HG02571 (cell line): ENCODE data around the gene PCDHGB7.
"Not testable (repeated sequence)": the region's sequence is repeated elsewhere in the genome, so short reads cannot be mapped to it uniquely, and the experiment has no call there.

Experiments
- ATAC-seq: cut with Tn5 transposase; IDR thresholded peaks from one replicate; pipeline ENCODE4 v1.9.1; 2021; ENCODE audit warnings: mild to moderate bottlenecking, moderate library complexity; ENCODE audit not compliant: unreplicated experiment

Gene PCDHGB7

DNA sequence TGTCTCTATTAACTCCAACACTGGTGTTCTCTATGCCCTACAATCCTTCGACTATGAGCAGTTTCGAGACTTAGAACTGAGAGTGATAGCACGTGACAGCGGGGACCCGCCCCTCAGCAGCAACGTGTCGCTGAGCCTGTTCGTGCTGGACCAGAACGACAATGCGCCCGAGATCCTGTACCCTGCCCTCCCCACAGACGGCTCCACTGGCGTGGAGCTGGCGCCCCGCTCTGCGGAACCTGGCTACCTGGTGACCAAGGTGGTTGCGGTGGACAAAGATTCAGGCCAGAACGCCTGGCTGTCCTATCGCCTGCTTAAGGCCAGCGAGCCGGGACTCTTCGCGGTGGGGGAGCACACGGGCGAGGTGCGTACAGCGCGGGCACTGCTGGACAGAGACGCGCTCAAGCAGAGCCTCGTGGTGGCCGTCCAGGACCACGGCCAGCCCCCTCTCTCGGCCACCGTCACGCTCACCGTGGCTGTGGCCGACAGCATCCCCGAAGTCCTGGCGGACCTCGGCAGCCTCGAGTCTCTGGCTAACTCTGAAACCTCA, 5.3 kb downstream of the PCDHGB7 start:
- no peak for ATAC-seq

DNA sequence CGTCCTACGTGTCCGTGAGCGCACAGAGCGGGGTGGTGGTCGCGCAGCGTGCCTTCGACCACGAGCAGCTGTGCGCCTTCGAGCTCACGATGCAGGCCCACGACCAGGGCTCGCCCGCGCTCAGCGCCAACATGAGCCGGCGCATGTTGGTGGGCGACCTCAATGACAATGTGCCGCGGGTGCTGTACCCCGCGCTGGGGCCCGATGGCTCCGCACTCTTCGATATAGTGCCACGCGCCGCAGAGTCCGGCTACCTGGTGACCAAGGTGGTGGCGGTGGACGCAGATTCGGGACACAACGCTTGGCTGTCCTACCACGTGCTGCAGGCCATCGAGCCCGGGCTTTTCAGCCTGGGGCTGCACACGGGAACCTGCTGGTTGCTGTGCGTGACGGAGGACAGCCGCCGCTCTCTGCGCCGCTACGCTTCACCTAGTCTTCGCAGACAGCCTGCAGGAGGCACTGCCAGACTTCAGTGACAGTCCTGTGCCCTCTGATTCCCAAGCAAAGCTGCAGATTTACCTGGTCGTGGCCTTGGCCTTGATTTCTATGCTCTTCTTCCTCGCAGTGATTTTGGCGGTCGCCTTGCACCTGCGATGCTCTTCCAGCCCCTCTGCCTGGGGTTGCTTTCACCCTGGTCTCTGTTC, 10.4 kb downstream of the PCDHGB7 start:
- ATAC-seq = no peak

DNA sequence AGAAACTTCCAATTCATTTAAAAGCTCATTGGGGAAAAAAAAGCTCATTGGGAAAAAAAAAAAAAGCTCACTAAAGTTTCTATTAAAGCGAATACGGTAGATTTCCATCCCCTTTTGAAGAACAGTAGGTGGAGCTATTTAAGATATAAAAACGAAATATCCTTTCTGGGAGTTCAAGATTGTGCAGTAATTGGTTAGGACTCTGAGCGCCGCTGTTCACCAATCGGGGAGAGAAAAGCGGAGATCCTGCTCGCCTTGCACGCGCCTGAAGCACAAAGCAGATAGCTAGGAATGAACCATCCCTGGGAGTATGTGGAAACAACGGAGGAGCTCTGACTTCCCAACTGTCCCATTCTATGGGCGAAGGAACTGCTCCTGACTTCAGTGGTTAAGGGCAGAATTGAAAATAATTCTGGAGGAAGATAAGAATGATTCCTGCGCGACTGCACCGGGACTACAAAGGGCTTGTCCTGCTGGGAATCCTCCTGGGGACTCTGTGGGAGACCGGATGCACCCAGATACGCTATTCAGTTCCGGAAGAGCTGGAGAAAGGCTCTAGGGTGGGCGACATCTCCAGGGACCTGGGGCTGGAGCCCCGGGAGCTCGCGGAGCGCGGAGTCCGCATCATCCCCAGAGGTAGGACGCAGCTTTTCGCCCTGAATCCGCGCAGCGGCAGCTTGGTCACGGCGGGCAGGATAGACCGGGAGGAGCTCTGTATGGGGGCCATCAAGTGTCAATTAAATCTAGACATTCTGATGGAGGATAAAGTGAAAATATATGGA, 13.0 kb downstream of the PCDHGB7 start, which contains the start of gene PCDHGA12:
Gene PCDHGA12, plus strand, starts transcription at position 176 of the 782 bp plus-strand sequence. Its CDS starts 253 bp downstream, at position 429.
- ATAC-seq = no peak

DNA sequence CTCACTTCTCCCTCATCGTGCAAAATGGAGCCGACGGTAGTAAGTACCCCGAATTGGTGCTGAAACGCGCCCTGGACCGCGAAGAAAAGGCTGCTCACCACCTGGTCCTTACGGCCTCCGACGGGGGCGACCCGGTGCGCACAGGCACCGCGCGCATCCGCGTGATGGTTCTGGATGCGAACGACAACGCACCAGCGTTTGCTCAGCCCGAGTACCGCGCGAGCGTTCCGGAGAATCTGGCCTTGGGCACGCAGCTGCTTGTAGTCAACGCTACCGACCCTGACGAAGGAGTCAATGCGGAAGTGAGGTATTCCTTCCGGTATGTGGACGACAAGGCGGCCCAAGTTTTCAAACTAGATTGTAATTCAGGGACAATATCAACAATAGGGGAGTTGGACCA, 13.8 kb downstream of the PCDHGB7 start:
- ATAC-seq = no peak

DNA sequence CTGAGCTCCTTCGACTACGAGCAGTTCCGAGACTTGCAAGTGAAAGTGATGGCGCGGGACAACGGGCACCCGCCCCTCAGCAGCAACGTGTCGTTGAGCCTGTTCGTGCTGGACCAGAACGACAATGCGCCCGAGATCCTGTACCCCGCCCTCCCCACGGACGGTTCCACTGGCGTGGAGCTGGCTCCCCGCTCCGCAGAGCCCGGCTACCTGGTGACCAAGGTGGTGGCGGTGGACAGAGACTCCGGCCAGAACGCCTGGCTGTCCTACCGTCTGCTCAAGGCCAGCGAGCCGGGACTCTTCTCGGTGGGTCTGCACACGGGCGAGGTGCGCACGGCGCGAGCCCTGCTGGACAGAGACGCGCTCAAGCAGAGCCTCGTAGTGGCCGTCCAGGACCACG, 14.8 kb downstream of the PCDHGB7 start:
- not testable (repeated sequence) for ATAC-seq

DNA sequence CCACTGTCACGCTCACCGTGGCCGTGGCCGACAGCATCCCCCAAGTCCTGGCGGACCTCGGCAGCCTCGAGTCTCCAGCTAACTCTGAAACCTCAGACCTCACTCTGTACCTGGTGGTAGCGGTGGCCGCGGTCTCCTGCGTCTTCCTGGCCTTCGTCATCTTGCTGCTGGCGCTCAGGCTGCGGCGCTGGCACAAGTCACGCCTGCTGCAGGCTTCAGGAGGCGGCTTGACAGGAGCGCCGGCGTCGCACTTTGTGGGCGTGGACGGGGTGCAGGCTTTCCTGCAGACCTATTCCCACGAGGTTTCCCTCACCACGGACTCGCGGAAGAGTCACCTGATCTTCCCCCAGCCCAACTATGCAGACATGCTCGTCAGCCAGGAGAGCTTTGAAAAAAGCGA, 15.2 kb downstream of the PCDHGB7 start:
- ATAC-seq = not testable (repeated sequence)

DNA sequence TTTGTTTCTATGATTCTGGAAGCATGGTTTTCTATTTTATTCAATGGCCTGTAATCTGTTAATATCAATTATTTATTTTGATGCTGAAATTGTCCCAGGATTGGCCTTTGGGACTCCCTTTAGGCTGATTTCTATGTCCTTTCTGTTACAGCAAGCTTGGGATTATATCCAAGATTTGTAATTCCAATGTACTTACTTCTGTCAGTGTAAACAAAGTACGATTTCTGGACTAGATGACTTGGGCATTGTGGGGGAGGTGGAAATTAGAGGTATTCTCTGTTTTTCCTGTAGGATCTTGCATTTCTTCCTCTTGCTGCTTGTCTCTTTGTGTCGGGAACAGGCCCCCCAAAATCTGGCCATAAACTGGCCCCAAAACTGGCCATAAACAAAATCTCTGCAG, 16.5 kb downstream of the PCDHGB7 start:
- ATAC-seq = no peak

DNA sequence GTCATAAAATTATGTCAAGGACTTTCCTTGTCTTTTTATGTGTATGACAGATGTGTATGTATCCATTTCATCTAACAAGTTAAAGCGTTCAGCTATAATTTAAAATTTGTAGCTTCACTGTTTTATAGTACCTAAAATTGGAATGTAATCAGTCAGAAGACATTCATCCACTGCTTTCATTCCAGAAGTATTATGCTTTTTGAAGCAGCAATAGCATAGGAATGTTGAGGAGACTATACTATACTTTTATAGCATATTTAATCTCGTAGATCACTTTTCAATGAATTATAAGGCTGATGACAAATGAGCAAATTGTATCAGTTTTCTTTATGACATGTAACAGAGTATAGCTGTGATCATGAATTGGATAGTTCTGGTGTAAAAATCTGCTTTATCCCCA, 19.7 kb downstream of the PCDHGB7 start:
- no peak for ATAC-seq

DNA sequence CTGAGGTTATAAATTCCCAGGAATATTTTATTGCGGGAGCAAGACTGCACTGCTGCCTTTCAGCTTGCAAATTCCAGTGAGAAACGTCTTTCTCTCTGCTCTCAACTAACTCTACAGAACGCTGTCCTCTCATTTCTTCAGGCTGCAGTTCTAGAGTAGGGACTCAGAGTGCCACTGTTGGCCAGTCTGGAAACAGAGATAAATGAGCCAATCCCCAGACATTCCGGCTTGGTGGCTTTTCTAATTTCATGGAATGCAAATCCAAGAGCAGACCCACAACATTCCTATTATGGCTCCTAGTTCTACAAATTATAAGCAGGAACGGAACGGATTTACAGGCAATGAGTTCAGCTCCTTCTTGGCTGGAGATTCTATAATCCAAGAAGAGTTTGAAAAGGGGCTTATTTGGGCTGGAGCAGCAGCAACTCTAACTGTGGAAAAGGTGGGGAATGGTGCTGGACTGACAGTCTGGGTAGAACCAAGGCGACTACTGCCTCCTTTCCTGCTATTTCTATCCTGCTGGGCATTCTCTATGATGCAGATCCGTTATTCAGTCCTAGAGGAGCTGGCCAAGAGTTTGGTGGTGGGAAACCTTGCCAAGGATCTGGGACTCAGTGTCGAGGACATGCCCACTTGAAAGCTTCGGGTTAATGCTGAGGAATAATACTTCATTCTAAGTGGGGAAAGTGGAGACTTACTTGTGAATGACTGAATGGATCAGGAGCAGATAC, 22.1 kb downstream of the PCDHGB7 start:
- ATAC-seq = no peak

DNA sequence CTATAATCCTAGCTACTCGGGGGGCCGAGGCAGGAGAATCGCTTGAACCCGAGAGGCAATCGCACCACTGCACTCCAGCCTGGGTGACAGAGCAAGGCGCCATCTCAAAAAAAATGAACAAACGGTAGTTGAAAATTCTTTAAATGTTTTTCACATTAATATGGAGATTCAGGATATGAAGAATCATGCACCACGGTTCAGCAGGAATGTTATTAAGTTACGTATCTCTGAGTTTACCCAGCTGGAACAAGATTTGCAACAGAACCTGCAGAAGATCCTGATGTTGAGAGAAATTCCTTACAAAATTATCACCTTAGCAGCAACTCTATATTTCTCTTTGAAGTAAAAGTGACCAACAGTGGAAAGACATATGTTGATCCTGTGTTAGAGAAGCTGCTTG, 22.9 kb downstream of the PCDHGB7 start:
- no peak for ATAC-seq

DNA sequence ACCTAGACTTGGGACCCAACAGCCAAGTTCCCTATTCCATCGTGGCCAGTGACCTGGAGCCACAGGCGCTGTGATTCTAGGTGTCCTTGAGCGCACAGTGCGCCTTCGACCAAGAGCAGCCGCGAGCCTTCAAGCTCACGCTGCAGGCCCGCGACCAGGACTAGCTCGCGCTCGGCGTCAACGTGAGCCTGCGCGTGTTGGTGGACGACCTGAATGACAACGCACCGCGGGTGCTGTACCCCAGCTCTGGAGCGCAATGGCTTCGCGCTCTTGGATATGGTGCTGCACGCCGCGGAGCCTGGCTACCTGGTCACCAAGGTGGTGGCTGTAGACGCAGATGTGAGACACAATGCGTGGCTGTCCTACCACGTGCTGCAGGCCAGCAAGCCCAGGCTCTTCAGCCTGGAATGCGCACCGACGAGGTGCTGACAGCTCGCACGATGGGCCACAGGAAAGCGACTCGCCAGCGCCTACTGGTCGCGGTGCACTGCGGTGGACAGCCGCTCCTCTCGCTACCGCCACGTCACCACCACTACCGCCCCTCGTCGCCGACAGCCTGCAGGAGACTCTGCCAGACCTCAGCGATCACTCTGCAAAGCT, 24.2 kb downstream of the PCDHGB7 start:
- ATAC-seq = no peak

DNA sequence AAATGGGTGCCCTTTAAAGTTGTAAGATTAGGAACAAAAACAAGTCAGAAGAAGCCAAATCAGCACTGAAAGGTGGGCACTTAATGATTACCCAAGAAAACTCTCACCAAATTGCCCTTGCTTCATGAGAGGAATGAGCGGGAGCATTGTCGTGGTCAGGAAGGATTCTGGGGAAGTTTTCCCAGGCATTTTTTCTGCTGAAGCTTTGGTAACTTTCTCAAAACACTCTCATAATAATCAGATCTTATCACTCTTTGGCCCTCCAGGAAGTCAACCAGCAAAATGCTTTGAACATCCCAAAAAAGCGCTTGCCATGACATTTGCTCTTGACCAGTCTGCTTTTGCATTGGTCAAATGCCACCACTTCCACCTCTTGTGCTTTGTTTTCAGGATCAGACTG, 47.9 kb downstream of the PCDHGB7 start:
- ATAC-seq = no peak
